ENCODE results near the gene BTK.

The BTK gene

DNA sequence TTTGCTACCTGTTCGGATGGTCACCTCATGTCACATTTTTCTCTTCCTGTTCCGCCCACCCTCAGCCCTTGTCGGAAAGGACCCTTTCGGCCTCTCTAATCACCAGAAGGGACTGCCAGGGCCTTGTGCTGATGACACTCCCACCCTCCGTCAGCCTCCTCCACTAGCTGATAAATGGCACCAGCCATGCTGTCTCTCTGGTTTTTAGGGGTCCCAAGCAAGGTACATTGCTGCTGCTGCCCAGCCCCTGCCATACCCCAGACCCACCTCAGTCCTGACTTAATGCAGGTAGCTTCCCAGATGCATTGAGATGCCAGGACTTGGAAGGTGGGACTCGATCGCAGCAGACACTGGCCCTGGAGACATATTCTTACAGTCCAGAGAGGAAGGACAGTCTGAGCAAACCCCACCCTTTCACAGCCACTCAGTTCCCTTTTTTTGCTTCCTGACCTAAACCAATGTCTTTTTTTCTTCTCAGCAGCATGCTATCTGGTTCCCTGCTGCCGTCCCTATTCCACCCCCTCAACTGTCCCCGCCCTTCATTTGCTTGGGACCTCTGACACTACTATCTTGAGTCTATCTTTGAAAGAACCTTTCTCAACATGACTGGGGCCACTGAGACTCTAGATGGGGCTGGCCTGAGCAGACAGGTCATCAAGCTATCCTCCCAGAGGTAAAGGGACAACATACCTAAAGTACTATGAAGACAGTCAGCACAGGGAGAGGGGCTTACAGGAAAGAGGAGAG lies at the start of gene BTK:
Gene BTK, minus strand, starts transcription at position 397 of the 747 bp plus-strand sequence. CDS start 10,907 bp downstream, outside the sequence.
- Histone ChIP-seq H3K9me3 (ENCODE audit: insufficient read depth, low read length) (no peaks in the 10 kb centered on the region), H4K20me1 (ENCODE audit: insufficient read depth, low read length) (no peaks in the 10 kb centered on the region), H3K9ac (ENCODE audit: low read length) (peak within 1 kb of the TSS; percentile 95), H3K4me2 (ENCODE audit: low read length) (peak within 1 kb of the TSS; percentile 97), H2AFZ (ENCODE audit: low read depth, low read length) (0 out of 2 replicates have a peak within 1 kb of the TSS, but pooled peaks have one; percentile 15), H3K79me2 (ENCODE audit: low read length) (peaks cover 58% of the 10 kb centered on the region), H3K4me3 (ENCODE audit: low read length) (peak within 1 kb of the TSS; percentile 91), H3K27me3 (ENCODE audit: low read depth, low read length) (no peaks in the 10 kb centered on the region), H3K4me1 (ENCODE audit: low read length) (peaks cover 33% of the 10 kb centered on the region), H3K27ac (ENCODE audit: low read length) (peak within 1 kb of the TSS; percentile 94), H3K36me3 (replicated peaks; ENCODE audit: low read depth, low read length) (peaks cover 6% of the 10 kb centered on the region)
- no peak for TF ChIP-seq EZH2phosphoT487 (IDR thresholded peaks at IDR 0.05; ENCODE audit: low read depth)
- TF ChIP-seq, protein P1, sequence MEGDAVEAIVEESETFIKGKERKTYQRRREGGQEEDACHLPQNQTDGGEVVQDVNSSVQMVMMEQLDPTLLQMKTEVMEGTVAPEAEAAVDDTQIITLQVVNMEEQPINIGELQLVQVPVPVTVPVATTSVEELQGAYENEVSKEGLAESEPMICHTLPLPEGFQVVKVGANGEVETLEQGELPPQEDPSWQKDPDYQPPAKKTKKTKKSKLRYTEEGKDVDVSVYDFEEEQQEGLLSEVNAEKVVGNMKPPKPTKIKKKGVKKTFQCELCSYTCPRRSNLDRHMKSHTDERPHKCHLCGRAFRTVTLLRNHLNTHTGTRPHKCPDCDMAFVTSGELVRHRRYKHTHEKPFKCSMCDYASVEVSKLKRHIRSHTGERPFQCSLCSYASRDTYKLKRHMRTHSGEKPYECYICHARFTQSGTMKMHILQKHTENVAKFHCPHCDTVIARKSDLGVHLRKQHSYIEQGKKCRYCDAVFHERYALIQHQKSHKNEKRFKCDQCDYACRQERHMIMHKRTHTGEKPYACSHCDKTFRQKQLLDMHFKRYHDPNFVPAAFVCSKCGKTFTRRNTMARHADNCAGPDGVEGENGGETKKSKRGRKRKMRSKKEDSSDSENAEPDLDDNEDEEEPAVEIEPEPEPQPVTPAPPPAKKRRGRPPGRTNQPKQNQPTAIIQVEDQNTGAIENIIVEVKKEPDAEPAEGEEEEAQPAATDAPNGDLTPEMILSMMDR (IDR thresholded peaks at IDR 0.05; ENCODE audit: low read depth, low read length) = no peak

DNA sequence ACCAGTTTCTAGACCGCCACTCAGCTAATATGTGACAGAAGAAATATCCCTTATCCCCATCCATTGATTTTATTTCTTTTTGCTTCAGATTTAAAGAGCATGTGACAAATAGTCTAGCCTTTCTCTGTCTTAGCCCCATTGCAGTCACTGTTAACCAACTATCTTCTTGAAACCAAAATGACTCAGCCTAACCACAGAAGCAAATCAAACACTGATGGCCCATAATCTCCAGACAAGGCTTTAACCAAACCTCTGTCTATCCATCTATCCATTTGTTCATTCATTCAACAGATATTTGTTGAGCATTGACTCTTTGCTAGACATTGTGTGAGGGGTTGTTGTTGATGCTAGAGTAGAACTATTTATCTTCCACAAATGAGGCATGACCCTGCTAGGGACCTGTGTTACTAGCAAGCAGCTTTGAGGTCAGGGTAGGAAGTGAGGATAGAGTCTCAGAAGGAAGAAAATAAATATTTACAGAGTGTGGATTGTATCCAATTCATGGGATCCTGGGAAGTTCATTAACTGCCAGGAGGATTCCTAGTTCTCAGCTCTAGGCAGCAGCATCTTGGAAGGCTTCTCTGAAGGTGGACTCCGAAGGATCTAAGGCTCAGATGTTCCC lies 44.6 kb upstream of the BTK start:
- H3K27me3 ChIP-seq (ENCODE audit: low read depth, low read length) = no peaks in the 10 kb centered on the region
- H2AFZ ChIP-seq (ENCODE audit: low read depth, low read length) = no peak overlapping the region
- H3K79me2 ChIP-seq (ENCODE audit: low read length) = no peaks in the 10 kb centered on the region
- peaks cover 14% of the 10 kb centered on the region for H3K4me1 ChIP-seq (ENCODE audit: low read length)
- H3K27ac ChIP-seq (ENCODE audit: low read length) = no peak overlapping the region
- TF ChIP-seq EZH2phosphoT487 (IDR thresholded peaks at IDR 0.05; ENCODE audit: low read depth) = no peak
- TF ChIP-seq, protein P1 (IDR thresholded peaks at IDR 0.05; ENCODE audit: low read depth, low read length) = no peak
- no peaks in the 10 kb centered on the region for H4K20me1 ChIP-seq (ENCODE audit: insufficient read depth, low read length)
- H3K9me3 ChIP-seq (ENCODE audit: insufficient read depth, low read length) = no peaks in the 10 kb centered on the region
- no peak overlapping the region for H3K4me3 ChIP-seq (ENCODE audit: low read length)
- peaks cover 4% of the 10 kb centered on the region for H3K36me3 ChIP-seq (replicated peaks; ENCODE audit: low read depth, low read length)
- peak overlapping the region; percentile 14; the same call in 1 of the 2 replicates for H3K4me2 ChIP-seq (ENCODE audit: low read length)
- no peak overlapping the region for H3K9ac ChIP-seq (ENCODE audit: low read length)

DNA sequence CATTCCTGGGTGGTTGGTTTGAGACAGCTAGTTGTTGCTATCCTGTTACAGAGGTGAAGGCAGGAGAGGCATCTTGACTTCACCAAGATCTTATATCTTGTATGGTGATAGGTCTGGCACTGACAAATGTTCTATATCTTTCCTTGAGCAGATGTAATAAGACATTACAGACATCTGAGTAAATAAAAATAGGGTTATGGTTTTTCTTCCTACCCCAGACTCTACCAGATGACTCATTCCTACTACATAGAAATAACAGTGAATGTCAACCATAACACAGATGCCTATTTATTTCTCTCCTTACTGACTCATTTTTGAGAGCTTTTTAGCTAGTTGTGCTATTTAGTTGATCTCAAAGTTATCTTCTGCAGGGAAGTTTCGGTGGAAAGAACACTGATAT lies 43.9 kb upstream of the BTK start:
- H3K27me3 ChIP-seq (ENCODE audit: low read depth, low read length) = no peaks in the 10 kb centered on the region
- H3K79me2 ChIP-seq (ENCODE audit: low read length) = no peaks in the 10 kb centered on the region
- H3K36me3 ChIP-seq (replicated peaks; ENCODE audit: low read depth, low read length) = peaks cover 4% of the 10 kb centered on the region
- H3K4me1 ChIP-seq (ENCODE audit: low read length) = peaks cover 14% of the 10 kb centered on the region
- no peak overlapping the region for H2AFZ ChIP-seq (ENCODE audit: low read depth, low read length)
- TF ChIP-seq, protein P1 (IDR thresholded peaks at IDR 0.05; ENCODE audit: low read depth, low read length) = no peak
- no peak for TF ChIP-seq EZH2phosphoT487 (IDR thresholded peaks at IDR 0.05; ENCODE audit: low read depth)
- no peaks in the 10 kb centered on the region for H3K9me3 ChIP-seq (ENCODE audit: insufficient read depth, low read length)
- peak overlapping the region; percentile 14; the same call in 1 of the 2 replicates for H3K4me2 ChIP-seq (ENCODE audit: low read length)
- H4K20me1 ChIP-seq (ENCODE audit: insufficient read depth, low read length) = no peaks in the 10 kb centered on the region
- H3K4me3 ChIP-seq (ENCODE audit: low read length) = no peak overlapping the region
- no peak overlapping the region for H3K9ac ChIP-seq (ENCODE audit: low read length)
- no peak overlapping the region for H3K27ac ChIP-seq (ENCODE audit: low read length)

DNA sequence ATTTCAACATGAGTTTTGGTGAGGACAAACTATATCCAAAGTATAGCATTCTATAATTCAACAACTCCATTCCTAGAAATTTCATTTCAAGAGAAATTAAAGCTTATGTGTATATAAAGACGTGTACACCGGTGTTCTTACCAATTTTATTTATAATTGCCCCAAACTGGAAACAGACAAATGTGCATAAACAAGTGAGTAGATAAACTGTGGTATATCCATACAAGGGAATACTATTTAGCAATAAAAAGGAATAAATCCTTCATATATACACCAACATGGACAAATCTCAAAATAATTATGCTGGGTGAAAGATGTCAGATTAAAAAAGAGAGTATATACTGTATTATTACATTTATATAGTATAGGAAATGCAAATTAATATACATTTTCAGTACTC lies 42.0 kb upstream of the BTK start:
- Histone ChIP-seq H3K9me3 (ENCODE audit: insufficient read depth, low read length) (no peaks in the 10 kb centered on the region), H3K4me1 (ENCODE audit: low read length) (peaks cover 14% of the 10 kb centered on the region), H3K27ac (ENCODE audit: low read length) (no peak overlapping the region), H4K20me1 (ENCODE audit: insufficient read depth, low read length) (no peaks in the 10 kb centered on the region), H3K4me3 (ENCODE audit: low read length) (no peak overlapping the region), H3K79me2 (ENCODE audit: low read length) (no peaks in the 10 kb centered on the region), H3K36me3 (replicated peaks; ENCODE audit: low read depth, low read length) (peaks cover 4% of the 10 kb centered on the region), H3K4me2 (ENCODE audit: low read length) (no peak overlapping the region), H3K27me3 (ENCODE audit: low read depth, low read length) (no peaks in the 10 kb centered on the region), H3K9ac (ENCODE audit: low read length) (no peak overlapping the region), H2AFZ (ENCODE audit: low read depth, low read length) (no peak overlapping the region)
- TF ChIP-seq EZH2phosphoT487 (IDR thresholded peaks at IDR 0.05; ENCODE audit: low read depth) = no peak
- TF ChIP-seq, protein P1 (IDR thresholded peaks at IDR 0.05; ENCODE audit: low read depth, low read length) = no peak

Data from OCI-LY3 (cell line).